Stimulated activated CD4-positive, alpha-beta T cell treated with anti-CD3 and anti-CD28 coated beads, TNF-alpha, amount 100 ng/mL, for 24 hours (primary cell): ENCODE results near the gene CENPB.
A peak's percentile ranks its signal among the peaks of the same experiment; 100 is the strongest.
"Not testable (repeated sequence)": the region's sequence is repeated elsewhere in the genome, so short reads cannot be mapped to it uniquely, and the experiment has no call there.

Experiments used
- DNase-seq, 3 experiments: peaks; one replicate each; pipeline ENCODE4 v3.0.0-alpha.2; 2020; ENCODE audit warnings: low read depth in 3 of 3

CENPB gene, protein sequence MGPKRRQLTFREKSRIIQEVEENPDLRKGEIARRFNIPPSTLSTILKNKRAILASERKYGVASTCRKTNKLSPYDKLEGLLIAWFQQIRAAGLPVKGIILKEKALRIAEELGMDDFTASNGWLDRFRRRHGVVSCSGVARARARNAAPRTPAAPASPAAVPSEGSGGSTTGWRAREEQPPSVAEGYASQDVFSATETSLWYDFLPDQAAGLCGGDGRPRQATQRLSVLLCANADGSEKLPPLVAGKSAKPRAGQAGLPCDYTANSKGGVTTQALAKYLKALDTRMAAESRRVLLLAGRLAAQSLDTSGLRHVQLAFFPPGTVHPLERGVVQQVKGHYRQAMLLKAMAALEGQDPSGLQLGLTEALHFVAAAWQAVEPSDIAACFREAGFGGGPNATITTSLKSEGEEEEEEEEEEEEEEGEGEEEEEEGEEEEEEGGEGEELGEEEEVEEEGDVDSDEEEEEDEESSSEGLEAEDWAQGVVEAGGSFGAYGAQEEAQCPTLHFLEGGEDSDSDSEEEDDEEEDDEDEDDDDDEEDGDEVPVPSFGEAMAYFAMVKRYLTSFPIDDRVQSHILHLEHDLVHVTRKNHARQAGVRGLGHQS

DNA sequence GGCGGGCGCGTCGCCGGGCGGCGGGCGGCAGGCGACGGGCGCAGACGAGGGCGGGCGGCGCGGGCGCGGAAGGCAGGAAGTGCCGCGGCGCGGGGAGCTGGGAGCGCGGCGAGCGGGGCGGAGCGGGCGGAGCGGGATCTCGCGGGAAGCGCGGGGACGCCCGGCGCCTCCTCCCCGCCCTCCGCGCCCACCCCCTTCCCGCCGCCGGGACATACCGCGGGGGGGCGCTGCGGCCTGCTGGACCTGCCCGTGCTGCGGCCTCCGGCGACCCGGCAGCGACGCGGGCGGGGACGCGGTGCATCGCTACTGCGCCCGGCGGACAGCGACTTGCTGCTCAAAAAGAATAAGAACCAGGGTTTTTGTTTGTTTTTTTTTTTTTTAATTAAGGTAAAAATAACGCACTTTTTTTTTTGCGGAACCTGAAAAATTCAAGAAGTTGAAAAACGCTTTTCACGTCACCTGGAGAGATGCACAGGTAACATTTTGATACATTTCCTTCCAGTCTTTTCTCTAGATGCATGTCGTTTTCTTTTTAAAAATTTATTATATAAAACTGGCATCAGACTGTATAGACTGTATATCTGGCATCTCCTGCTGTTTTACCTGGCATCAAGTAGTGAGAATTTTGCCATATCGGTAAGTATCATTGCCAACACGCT is at the start of gene CENPB:
CENPB (minus strand) TSS at position 76 of the 659 bp plus-strand sequence. CDS start 257 bp downstream, outside the sequence.
- DNase-seq, result peak; percentile 79 to 87 (median 84)

DNA sequence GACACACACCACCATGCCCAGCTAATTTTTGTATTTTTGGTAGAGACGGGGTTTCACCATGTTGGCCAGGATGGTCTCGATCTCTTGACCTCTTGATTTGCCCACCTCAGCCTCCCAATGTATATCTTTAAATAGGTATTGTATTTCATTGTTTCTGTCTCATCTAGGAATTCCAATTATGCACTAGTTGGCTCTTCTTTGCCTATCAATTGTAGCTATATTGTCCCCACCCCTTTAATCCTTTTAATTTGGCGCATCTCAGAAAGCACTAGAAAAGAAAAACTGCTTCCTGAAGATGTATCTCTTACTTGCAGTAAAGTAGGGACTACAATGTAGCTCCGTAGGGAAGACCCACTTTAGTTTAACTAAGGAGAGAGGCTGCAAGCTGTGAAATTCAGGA is 49.6 kb upstream of the CENPB start:
- DNase-seq, result no peak

DNA sequence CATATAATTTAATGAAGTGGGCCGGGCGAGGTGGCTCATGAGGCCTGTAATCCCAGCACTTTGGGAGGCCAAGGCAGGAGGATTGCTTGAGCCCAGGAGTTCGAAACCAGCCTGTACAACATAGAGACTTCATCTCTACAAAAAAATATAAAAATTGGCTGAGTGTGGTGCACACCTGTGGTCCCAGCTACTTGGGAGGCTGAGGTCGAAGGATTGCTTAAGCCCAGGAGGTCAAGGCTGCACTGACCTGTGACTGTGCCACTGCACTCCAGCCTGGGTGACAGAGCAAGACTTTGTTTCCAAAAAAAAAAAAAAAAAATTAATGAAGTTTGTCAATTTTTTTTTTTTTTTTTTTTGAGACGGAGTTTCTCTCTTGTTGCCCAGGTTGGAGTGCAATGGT is 43.4 kb upstream of the CENPB start:
- not testable (repeated sequence) for DNase-seq

DNA sequence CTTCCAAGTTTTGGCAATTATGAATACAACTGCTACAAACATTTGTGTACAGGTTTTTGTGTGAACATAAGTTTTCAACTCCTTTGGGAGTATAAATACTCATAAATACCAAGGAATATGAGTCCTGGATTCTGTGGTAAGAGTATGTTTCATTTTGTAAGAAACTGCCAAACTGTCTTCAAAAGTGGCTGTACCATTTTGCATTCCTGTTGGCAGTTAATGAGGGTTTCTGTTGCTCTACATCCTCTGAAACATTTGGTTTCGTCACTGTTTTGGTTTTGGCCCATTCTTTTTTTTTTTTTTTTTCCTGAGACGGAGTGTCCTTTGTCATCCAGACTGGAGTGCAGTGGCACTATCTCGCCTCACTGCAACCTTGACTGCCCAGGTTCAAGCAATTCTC is 42.3 kb upstream of the CENPB start:
- DNase-seq, result no peak

DNA sequence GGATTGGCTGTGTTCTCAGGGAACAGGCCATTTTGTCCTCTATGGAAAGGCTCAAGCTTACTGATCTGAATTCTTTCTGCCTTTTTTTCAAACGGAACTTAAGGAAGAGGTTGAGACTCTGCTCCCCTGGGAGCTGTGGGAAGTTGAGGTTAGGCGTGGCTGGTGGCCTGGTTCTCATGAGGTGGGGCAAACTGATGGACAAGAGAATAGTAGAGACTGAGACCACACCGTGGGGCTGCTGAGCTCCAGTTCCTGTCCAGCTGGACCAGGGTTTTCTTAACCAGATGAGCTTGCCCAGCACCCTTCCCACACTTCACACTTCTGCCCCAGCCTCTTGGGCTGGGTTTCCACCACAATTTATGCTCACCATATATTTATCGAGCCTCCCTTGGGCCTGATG is 39.9 kb upstream of the CENPB start:
- no peak for DNase-seq

DNA sequence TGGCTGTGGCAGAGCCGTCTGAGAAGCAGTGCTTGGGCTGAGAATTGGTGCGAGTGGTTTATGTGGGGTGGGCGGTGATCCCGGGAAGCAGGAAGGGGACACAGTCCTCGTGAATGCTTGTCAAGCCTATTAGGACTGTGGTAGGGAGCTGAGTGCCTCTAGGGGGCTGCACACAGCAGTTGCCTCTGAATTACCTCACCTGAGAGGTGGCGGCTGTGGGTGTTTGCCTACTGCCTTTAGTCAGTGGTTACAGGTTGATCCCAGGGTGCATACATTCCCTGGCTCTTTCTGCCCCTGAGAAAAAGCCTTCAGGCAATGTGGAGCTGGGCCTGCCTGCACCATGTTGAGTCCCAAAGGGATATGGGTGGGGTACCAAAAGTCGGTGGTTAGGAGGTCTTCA is 39.0 kb upstream of the CENPB start:
- DNase-seq, result no peak

DNA sequence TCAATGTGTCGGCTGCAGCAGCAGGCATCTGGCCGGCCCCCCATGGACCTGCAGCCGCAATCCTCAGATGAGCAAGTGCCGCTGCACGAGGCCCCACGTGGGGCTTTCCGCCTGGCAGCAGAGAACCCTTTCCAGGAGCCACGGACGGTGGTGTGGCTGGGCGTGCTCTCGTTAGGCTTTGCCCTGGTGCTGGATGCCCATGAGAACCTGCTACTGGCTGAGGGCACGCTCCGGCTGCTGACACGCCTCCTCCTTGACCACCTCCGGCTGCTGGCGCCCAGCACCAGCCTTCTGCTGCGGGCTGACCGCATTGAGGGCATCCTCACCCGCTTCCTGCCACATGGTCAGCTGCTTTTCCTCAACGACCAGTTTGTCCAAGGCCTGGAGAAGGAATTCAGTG is 37.3 kb upstream of the CENPB start:
- no peak for DNase-seq

DNA sequence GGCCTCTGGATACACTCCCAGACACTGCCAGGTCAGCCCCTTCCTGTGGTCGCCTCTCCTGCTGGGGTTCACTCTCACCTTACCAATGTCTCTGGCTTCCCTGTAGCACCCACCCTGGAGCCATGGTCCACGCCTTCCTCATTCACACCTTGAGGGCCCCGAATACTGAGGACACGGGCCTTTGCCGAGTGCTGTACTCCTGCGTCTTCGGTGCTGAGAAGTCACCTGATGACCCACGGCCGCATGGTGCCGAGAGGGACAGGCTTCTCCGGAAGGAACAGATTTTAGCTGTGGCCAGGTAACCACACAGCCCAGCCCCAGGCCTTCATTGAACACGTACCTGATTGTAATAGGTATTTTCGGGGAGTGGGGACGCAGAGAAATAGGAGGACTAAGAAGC is 35.5 kb upstream of the CENPB start:
- no peak for DNase-seq

DNA sequence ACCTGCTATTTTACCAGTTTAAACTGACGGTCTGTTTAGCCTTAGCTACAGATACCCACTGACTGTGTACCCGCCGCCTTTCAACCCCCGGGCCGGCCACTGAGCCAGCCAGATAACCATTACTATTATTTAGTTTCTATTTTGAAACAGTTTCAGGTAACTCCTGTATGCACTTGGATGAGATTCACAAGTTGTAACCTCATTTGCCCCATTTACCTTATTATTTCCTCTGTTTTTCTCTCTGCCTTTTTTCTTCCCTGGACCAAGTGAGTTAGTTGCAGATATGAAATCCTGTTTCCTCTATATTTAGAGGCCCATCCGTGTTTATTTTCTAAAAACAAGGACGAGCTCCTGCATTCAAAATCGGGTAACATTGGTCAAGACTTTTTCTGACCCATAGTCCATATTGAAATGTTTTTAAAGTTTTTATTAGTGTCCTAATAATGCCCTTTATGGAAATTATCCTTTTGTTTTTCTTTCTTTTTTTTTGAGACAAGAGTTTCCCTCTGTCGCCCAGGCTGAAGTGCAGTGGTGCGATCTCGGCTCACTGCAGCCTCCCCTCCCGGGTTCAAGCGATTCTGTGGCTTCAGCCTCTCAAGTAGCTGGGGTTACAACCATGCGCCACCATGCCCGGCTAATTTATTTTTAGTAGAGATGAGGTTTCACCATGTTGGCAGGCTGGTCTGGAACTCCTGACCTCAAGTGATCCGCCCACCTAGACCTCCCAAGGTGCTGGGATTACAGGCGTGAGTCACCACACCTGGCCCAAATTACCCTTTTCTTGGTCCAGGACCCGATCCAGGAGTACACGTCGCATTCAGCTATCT is 34.6 kb upstream of the CENPB start:
- no peak for DNase-seq

DNA sequence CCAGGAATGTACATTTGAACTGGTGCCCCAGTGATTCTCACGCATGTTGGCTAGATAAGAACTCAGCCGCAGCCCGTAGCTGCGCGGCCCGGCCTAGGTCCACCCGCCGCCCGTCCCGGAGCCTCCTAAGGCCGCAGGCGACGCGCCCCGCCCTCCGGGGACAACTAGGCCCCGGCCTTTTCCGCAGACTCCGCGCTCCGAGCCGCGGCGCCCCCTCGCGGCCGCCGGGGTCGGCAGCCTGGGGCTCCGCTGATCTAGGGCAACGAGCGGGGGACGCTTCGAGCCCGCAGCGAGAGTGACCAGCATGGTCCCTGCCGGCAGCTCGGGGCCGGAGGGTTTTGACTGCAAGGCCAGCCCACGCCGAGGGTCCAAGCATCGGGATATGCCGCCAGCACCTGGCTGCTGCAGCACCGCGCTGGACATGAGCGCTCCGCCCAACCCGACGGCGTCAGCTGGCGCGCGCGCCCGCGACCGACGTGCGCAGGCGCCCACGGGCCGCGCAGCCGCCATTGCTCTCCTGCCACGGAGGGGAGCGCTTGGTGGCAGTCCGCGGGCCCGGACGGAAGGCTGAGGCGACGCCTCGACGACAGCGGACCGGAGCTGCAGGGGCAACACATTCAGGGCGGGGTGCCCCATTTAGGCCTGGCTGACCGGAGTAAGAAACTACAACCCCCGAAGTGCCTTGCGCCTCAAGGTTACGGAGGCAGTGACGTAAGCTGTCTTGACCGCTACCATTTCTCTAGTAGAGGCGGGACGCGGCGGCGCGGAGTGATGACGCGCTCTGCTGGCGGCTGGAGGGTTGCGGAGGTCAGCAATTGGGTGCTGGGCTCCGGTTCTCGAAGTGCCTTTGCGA is 33.7 kb upstream of the CENPB start, which contains the start of gene AP5S1:
AP5S1 (plus strand) TSS at position 500 of the 853 bp plus-strand sequence. CDS start 1,571 bp downstream, outside the sequence.
- peak; percentile 80 to 90 (median 87) for DNase-seq

DNA sequence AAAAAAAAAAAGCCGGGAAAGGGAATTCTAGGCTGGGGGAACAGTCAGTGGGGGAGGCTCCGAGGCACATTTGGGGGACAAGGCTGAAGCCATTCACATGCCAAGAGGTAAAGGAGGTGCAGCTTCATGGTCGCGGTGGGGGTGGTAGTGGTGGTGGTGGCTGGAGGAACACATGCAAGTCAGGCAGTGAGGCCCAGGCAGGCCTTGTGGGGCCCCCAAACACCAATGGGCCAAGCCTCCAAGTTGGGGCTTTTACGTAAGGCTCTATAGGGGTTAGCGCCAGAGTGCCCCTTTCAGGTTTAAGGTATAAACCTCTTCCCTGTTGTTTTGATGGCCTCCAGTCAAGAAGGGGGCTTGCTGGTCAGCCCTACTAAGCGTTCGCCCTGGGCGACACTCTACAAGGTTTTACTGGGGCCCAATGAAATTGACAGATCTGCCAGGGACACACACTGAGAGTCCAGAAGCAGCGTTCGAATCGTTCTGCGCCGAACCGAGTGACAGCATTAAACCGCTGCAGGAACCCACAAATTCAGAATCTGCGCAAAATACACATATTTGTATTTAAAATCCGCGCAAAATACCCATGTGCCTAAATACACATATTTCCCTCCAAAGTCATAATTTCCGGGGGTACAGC is 33.0 kb upstream of the CENPB start:
- DNase-seq, result no peak

DNA sequence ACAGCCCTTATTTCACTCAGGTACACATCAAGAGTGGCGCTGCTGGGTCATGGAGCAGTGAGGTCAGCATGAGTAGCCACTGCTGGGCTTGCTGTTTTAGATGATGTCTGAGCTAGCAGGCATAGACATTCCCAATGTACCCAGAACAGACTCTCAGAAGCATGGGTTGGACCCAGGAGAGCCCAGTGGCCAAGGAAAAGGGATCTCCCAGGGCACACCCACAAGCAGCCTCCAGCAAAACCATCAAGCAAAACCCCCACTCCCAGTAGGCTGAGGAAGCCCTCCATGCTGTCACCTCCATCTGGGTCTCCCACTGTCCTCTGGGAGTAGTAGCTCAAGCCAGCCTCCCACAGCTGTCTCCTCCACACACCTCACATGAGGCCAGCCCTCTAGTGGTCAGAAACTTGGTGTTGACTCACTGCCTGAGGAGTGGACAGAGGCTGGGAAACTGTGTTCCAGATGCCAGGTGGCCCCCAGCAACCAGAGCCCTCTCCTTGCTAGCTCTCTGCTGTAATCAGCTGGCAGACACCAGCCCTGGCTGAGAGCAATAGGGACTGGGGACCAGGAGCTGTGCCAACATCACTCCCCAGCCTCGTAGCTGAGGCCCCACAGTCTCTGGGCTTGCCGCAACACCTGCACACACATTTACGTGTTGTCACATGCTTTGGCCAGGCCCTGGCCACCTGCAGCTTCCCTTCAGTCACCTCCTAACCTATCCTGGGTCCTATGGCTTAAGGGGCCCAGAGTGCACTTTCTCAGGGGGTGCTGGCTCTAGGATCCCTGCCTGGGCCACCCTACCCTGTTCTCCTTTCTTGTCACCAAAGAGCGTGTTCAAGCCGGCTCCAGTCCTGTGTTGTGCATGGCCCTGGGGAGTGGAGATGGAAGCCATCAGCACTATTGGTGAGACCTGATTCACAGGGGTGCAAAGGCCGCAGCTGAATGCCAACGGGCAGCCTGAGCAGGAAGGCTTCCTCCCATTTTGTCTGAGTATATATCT is 31.9 kb upstream of the CENPB start:
- DNase-seq, result no peak

DNA sequence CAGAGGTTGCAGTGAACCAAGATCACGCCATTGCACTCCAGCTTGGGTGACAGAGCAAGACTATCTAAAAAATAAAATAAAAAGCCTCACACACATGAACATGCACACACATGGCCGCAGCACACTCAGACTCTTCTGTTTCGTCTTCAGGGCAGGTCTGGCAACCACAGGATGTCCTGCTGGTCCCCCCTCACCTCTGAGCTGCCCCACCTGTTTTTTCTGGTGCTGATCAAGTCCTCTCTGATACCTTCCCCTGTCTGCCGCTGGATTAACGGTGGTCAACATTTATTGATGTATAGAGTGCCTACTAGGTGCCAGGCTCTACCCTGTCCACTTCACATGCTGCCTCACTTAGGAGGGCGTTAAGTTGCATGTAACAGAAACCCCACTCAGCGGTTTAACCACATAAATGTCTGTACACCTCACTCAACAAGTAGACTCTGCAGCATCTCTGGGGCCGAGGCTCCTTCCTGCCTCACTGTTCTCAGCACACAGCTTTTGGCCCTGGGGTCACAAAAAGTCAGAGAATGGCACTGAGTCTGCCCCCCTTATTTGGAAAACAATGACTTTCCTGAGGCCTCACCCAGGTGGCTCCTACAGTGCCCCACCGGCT is 29.3 kb upstream of the CENPB start:
- DNase-seq, result no peak

DNA sequence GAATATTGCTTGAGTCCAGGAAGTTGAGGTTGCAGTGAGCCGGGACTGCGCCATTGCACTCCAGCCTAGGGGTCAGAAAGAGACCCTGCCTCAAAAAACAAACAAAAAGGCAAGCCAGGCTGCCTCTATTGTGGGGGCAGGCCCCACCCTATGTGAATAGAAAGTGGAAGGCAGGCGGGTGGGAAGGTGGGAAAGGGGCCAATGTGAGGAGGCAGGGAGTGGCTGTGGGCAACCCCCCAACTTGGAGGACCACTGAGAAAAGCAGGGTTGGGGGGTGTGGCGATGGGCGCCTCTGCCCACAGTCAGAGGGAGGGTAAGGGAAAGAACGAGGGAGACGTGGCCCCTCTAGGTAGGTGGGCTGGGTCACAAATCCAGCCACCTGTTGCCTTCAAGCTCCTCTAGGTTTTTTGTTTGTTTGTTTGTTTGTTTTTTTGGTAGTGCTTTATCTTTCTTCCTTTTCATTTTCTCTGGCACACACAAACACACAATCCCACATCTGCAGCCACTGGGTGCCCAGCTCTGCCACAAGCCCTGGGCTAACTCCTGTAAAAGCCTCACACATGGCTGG is 28.5 kb upstream of the CENPB start:
- DNase-seq, result no peak

DNA sequence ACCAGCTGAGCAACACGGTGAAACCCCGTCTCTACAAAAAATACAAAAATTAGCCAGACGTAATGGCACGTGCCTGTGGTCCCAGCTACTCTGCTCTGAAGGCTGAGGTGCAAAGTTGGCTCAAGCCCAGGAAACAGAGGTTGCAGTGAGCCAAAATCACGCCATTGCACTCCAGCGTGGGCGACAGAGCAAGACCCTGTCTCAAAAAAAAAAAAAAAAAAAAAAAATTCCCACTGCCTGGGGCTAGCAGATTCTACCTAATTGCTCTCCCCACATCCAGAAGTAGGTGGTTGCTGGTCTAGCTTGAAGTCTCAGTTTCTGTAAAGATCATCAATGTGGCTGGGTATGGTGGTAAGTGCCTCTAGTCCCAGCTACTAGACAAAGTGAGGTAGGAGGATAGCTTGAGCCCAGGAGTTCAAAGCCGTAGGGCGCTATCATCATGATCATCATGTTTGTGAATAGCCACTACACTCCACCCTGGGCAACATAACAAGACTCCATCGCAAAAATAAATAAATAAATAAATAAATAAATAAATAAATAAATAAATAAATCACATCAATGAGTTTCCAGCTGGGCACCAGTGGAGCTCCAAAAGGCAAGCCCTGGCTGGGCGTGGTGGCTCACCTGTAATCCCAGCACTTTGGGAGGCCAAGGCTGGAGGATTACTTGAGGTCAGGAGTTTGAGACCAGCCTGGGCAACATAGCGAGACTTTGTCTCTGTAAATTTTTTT is 27.5 kb upstream of the CENPB start:
- DNase-seq, result peak in 1 of 3 experiments; percentile 44

DNA sequence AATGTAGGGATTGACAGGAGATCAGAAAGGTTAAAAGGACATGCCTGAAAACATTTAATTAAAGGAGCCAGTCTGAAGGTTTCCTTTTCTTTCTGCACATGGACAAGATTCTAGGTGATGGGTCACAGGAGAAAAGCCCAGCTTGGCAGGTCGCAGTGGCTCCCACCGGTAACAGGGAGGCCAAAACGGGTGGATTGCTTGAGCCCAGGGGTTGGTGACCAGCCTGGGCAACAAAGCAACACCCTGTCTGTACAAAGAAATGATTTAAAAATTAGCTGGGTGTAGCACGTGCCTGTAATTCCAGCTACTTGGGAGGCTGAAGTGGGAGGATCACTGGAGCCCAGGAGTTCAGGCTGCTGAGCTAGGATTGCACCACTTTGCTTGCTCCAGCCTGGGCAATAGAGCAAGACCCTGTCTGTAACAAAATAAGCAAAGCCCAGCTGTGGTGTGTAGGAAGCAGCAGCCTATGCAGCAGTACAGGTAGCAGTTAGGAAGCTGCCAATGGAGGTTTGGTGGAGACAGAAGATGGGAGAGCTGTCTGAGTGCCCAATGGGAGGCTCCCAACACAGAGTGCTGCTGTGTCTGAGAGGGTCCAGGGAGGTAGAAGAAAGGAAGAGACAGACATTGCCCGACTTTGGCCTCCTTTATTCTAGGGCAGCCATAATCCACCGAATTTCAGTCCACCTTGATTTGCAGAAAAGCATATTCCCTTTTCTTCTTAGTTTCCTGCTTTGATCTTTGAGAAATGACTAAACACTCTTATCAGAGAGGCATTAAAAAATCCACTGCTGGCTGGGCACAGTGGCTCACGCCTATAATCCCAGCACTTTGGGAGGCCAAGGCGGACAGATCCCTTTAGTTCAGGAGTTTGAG is 26.7 kb upstream of the CENPB start:
- DNase-seq, result no peak

DNA sequence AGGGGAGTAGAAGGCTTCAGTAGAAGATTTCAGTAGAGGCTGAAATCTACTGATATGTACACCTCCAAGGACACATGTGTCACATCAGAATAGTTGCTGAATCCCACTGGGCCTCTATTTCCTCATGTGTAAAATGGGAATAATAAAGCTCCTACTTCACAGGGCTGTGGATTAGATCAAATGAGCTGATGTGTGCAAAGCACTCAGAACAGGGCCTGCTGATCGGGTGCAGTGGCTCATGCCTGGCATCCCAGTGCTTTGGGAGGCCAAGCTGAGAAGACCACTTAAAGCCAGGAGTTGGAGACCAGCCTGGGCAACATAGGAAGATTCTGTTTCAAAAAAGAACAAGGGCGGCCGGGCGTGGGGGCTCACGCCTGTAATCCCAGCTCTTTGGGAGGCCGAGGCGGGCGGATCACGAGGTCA is 25.7 kb upstream of the CENPB start:
- DNase-seq, result no peak
